HG02588 (cell line): ENCODE data around the gene CIDEA.
A peak's percentile ranks its signal among the peaks of the same experiment; 100 is the strongest.

Experiments used
- ATAC-seq: cut with Tn5 transposase; IDR thresholded peaks from one replicate; pipeline ENCODE4 v1.9.1; 2021; ENCODE audit warnings: mild to moderate bottlenecking, moderate library complexity; ENCODE audit not compliant: unreplicated experiment

Gene CIDEA

DNA sequence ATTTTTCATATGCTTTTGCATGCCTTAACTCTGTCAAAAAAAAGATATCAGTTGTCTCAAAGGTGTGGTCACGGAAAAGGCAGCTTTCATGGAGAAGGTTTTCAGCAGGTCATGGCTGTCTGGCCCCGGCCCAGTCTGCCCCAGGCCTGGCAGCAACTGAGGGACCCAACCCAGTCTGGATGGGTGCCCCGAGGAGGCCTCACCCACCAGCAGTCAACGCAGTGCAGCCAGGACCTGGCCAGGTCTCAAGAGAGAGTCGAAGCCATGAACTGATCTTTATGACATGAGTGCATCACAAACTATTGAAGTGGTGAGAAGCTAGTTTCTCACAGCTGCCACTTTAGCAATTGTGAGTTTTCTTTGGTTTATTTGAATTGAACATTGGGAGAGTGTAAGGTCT lies 61.8 kb downstream of the CIDEA start:
- no peak for ATAC-seq

DNA sequence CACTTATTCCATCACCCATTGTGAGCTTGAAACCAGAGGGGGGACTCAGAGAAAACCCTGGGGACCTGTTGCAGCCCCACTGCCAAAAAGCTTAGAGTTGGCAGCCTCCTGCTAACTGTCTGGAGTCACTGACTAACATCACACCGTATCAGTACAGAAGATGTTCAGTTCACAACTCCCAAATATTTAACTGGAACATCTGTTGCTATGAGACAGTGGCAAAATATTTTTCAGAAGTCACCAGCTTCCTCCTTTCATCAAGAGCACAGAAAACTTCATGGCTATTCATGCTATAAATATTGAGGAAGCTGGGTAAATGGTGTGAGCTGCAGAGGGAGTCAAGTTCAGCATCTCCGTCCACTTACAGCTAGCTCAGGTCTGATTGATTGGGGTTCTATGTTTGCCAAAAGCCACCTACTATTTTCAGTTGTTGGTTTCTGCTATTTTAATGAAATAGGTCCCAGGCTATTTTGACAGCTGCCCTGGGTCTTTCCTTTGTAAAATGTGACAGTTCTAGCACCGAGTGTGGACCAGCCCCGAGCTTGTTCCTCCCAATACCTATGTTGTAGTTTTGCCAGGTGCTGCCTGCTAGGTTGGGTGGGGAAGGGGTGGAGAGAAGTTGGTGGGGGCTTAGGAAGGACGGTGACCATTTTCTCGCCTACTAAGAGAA lies 63.6 kb downstream of the CIDEA start:
- ATAC-seq: no peak

DNA sequence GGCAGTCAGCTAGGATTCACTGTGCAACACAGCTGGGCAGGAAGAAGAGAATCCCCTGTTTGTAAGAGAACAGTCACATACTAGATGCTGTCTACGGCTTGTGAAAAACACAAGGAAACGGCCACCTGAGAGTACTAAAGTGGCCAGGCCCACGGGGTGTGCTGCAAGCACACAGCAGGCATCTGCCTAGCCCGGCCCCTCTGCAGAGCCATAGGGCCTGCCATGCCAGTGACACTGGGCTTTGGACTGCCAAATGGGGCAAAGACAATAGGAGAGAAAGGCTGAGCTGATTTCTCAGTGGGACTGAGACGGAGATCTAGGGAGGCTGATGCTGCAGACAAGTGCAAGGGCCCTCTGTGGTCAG lies 64.2 kb downstream of the CIDEA start:
- no peak for ATAC-seq

DNA sequence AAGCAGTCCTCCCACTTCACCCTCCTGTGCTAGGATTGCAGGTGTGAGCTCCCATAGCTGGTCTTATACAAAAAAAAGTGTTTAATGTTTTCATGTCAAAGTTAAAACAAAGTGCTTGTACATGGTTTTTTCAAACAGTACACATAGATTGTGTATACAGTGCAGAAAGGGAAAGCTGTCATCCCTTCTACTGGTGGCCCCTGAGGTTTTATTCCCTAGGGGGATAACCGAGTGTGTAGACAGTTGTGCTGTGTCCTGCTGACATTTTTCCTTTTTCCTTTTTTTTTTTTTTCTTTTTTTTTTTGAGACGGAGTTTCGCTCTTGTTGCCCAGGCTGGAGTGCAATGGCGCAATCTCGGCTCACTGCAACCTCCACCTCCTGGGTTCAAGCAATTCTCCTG lies 64.7 kb downstream of the CIDEA start:
- ATAC-seq: no peak

DNA sequence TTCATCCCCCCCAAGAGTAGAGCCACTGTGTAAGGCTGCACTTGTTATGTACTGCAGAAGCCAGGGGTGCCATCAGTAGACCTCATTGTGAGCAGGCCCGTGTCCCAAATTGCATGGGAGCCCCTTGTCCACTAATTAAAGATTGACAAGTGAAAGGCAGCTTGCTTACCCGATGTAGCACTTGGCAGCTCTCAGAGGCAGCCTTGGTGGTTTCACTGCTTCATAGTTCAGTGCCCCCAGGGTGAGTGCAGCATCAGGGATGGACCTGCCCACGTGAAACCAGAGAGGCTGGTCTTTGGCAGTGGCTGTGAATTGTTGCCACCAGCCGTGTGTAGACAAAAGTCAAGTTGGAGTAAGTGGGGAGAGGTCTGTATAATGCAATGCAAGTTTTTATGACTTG lies 67.2 kb downstream of the CIDEA start:
- ATAC-seq: peak; percentile 79

DNA sequence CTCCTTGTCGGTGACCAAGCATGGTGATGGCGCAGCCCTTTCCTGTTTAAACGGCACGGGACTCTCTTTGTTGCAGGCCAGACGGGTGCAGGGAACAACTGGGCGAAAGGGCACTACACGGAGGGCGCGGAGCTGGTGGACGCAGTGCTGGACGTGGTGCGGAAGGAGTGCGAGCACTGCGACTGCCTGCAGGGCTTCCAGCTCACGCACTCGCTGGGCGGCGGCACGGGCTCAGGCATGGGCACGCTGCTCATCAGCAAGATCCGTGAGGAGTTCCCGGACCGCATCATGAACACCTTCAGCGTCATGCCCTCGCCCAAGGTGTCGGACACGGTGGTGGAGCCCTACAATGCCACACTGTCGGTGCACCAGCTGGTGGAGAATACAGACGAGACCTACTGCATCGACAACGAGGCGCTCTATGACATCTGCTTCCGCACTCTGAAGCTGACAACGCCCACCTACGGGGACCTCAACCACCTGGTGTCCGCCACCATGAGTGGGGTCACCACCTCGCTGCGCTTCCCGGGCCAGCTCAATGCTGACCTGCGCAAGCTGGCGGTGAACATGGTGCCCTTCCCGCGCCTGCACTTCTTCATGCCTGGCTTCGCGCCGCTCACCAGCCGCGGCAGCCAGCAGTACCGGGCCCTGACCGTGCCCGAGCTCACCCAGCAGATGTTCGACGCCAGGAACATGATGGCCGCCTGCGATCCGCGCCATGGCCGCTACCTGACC lies 71.0 kb downstream of the CIDEA start:
- no peak for ATAC-seq

DNA sequence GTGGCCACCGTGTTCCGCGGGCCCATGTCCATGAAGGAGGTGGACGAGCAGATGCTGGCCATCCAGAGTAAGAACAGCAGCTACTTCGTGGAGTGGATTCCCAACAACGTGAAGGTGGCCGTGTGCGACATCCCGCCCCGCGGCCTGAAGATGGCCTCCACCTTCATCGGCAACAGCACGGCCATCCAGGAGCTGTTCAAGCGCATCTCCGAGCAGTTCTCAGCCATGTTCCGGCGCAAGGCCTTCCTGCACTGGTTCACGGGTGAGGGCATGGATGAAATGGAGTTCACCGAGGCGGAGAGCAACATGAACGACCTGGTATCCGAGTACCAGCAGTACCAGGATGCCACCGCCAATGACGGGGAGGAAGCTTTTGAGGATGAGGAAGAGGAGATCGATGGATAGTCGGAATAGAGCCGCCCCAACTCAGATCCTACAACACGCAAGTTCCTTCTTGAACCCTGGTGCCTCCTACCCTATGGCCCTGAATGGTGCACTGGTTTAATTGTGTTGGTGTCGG lies 71.6 kb downstream of the CIDEA start:
- ATAC-seq: no peak

DNA sequence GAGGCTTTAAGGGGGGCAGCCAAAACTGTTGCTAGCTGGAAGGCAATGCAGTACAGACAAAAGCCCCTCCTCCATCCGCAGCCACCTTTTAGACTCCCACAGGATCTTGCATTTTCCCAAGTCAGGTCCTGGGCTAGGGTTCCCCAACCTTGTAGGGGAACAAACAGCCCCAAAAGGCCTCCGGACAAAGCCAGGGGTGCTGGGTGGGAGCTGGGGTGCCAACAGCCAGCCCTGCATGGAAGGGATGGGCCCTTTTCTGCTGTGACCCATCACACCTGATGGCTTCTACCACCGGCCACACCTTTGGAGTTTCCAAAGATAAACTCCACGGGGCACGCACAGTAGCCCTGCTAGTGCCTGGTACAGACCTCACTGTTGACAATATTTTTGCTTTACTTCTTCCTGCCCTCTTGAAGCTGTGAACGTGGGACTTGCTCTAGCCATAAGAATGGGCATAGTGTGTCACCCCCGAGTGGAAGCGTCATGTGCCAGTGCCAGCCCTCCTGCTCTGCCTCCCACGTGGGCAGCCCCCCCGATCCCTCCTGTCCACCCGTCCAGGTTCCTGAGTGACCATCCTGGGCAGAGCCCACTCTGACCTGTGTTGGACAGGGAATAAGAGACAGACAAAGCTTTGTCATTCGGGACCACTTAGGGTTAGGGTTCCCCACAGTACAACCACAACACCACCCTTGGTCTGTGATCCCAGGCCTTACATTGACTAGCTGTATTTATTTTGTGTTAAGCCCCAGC lies 72.7 kb downstream of the CIDEA start:
- no peak for ATAC-seq
